LoVo (cell line): ENCODE results near the gene TMEM52.
"Not testable (repeated sequence)": the region's sequence is repeated elsewhere in the genome, so short reads cannot be mapped to it uniquely, and the experiment has no call there.

Experiments used
- DNase-seq: peaks from one replicate; pipeline ENCODE4 v3.0.0-alpha.2; 2016; ENCODE audit warnings: low spot score

The TMEM52 gene

DNA sequence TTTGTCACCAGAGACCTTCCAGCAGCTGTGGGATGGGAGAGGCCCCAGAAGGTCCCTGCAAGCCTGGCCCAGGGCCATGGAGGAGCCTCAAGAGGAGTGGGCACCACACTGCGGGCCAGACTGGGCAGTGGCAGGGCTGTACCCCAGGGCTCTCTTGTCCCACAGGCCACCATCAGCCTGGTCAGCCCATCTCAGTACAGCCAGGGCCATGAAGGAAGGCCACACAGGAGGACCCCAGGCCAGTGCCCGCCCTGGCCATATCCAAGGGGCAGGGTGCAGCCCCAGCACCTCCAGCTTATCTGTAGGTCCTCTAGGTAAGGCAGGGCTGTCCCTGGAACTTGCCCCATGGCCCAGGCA is 25.1 kb downstream of the TMEM52 start:
- no peak for DNase-seq

DNA sequence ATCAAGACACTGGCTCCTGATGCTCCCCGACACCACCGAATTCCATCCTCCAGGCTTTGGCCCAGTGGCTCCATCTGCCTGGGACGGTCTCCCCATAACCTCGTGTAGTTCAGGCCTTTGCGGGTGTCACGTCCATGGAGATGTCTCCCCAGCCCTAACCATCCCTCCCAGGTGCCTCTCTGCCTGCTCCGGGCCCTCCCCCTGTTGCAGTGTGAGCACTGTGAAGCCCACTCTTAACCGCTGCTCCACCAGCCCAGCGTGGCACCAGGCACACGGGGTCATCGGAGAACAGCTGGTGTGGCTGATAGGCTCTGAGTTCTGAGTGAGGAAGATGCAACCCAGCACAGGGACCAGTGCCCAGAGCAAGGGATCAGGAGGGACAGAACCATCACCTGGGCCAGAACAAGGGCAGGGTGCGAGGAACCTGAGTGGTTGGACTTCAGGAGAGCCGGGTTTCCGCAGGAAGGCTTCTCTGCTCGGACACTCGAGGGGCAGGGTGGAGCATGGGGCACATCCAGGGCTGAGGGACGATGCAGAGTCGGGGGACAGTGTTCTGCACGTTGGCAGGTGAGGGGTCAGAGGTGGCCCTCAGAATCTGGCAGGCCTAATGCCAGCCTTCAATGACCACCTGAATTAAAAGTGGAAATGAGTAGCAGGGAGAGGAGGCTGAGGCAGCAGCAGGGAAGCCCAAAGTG is 25.6 kb downstream of the TMEM52 start:
- DNase-seq, result no peak

DNA sequence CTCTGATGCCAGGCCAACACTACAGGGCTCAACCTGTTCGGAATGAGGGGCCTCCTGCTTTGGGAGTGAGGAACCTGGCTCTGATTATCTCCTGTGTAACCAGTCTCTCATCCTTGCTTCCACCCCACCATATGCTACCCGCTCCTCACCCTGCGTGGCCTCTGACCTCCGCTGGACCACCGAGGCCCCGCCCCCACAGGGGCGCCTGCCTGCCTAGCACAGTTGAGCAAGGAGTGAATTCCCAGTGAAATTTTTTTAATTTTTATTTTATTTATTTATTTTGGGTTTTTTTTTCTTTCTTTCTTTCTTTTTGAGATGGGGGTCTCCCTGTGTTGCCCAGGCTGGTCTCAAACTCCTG is 26.3 kb downstream of the TMEM52 start:
- DNase-seq, result no peak

DNA sequence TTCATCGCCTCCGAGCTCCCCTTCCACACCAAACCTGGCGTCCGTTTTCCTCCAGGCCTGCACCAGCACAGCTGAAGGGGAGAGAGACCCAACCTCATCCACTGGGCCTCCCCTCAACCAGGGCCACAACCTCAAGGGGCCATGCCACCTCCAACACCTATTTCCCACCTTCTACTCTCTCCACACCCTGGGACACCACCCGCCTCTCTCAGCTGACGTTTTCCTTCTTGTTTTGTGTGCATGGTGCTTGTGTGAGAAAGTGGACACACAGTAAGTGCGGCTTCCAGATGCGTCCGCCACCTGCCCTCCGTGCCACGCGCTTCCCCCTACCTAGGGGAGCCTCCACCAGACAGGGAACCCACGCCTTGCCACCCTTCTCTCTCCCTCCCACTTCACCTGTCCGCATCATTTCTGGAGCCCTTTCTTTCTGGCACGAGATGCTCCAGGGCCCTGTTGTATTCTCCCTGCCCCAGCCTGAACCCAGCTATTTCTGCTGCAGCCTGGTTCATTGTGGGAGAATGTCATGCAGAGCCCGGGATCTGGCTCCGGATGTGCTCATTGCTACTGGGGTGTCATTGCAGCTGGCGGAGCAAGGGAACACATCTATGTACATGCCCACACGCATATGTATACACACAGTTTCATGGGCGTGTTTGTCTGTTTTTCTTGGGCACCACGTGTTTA is 26.9 kb downstream of the TMEM52 start:
- DNase-seq, result no peak

DNA sequence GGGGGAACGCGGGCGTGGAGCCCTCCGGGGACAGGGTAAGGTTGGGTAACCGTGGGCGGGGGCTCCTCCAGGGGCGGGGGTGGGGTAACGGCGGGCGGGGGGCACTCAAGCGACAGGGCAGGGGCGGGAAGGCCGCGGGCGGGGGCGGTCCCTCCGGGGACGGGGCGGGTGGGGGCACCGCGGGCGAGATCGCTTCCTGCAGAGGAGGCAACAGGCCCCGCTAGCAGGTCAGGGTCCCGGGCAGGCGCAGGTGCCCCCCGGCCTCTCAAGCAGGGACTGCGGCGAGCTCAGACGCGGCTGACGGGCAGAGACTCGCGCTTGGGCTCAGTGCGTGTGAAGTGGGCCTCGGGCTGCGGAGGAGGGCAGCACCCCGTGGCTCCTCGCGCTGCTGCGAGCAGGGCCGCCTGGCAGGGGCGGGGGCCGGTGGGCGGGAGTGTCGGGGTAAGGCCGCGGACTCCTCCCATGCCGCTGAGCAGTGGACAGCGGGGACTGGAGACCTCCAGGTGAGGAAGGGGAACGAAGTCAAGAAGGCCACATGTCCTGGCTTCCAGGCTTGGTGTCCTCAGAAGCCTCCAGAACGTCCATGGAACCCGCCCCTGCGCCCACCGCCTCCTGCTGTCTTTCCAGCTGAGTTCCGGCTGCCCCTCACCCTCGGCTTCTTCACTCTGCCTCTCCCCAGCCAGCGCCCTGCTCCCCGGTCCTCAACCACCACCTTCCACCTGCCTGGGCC is 27.6 kb downstream of the TMEM52 start:
- DNase-seq, result peak; percentile 57

DNA sequence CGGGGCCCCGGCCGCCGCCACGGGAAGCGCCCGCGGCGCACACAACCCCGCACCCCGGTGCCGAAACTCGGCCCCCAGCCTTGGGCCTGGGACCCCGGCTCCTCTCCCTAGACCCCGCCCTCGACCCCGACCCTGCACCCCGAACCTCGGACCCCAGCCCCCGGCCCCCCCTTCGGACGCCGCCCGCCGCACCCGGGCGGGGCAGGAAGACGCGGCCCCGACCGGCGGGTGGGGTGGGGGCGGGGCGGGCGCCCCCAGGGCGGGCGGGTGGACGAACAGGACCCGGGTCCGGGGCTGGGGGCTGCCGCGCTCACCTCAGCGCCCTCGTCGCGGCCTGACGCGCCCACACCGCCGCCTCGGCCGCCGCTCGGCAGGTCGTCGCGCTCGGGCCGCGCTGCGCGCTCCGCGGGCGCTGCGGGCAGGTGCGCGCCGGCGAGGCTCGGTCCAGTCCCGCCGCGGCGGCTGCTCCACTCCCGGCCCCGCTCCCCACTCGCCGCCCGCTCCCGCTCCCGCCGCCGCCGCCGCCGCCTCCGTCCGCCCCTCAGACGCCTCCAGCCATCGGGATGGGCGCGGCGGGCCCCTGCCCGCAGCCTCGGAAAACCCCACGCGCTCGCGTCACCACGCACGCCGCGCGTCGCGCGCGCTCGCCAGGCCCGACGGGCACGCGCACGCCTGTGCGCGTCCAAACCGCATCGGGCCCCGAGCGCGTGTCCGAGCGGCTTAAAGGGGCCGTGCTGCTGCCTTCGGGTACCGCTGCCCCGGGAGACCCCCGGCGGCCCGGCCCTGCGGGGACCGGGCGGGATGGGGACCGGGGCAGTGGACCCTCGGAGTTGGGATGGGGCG is 28.4 kb downstream of the TMEM52 start, which contains the start of gene GNB1:
Gene GNB1, minus strand, starts transcription at position 582 of the 843 bp plus-strand sequence. CDS start 65,634 bp downstream, outside the sequence.
- DNase-seq, result peak; percentile 90

DNA sequence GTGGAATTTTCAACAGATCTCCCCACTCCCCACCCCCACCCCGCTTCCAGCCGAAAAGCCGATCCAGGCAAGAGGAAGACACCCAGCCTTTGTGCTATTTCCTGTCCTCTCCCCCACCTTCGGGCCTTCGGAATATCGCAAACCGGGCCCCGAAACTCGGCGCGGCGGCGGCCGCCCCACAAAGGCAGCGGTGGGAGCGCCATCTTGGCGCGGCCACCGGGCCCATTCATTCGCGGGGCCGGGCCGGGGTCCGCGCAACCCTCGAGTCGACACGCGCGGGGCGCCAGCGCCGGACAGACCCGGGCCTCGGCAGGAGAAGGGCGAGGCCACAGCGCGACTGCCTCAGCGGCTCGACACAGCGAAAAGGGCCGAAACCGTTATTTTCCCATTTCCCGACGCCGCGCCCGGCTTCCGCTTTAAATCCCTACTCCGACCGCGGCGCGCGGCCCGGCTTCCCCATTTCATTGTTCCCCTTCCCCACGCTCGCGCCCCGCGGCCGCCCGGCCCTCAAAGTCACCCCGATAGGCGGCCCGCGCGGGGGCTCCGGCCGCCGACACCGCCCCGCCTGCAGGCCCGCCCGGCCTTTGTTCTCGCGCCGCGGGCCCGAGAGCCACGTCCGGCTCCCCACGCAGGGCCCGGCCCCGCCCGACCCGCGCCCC is 29.1 kb downstream of the TMEM52 start:
- DNase-seq, result no peak

DNA sequence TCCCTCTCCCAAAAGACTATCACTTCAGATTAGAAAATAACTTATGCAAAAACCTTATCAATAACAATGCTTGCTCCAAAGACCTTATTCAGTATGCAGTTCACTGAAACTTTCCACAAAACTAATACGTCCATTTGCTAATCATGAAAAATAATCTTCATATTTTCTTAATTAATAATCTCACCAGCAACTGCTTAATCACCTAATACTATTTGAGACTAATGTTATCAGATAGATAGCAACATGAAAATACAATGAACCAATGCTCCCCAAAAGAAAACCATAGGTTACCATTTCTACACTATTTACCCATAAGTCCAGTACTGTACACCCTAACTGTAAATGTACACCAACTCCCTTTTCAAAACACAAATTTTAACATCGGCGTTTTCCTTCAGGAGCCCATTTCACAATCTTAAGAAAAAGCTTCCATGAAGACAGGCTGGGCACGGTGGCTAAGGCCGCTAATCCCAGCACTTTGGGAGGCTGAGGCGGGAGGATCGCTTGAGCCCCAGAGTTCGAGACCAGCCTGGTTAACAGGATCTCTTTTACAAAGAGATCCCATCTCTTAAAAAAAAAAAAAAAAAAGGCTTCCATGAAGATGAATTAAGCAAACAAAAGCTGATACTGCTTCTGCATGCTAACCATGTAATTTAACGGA is 29.9 kb downstream of the TMEM52 start:
- no peak for DNase-seq

DNA sequence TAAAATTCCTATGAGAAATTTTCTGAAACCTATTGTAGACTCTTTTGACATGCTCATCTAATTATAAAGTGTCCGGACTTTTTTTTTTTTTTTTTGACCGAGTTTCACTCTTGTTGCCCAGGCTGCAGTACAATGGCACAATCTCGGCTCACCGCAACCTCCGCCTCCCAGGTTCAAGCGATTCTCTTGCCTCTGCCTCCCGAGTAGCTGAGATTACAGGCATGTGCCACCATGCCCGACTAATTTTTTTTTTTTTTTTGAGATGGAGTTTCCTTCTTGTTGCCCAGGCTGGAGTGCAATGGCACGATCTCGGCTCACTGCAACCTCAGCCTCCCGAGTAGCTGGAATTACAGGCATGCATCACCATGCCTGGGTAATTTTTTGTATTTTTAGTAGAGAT is 35.2 kb downstream of the TMEM52 start:
- not testable (repeated sequence) for DNase-seq

DNA sequence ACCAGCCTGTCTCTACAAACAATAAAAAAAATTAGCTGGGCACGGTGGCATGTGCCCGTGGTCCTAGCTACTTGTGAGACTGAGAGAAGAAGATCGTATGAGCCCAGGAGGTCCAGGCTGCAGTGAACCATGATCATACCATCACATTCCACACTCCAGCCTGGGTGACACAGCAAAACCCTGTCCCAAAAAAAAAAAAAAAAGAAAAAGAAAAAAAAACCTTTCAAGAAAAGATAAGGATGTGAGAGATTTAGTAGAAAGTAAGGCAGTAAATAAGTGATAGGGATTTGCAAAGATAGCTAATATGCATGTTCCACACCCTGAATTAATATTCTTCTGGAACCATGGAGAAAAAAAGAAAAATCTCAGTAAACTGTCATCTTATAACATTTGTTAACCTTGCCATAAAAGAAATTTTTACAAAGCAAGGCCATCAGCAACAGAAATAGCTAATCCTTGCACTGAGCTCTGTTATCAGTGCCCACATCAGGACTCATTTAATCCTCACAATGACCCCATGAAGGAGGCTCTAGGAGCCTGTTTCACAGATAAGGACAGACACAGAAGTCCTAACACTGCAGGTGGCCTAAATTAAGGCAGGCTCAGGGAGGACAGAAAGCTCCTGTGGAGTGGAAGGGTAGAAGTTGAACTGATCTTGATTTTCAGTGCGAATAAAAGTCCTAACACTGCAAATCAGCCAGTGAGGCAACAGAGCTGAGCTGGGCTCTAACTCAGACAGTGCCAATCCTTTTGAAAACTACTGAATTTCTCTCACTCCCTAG is 35.8 kb downstream of the TMEM52 start:
- DNase-seq, result no peak

DNA sequence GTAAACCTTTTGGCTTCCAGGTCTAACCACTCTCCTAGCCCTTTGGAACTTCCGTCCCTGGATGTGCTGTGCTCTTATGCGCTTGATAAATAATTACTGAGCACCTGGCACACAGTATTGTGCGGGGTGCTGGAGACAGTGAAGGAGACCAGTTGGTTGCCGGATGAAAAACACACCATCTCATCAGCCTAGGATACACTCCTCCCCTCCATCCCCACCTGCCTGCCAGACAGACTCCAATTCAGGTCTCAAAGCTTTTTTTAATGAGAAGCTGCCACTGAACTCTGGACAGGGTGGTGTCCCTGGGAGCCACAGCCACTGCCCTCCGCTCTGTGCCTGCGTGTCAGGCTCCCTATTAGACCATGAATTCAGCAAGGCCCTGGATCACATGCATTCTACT is 37.4 kb downstream of the TMEM52 start:
- DNase-seq, result no peak

DNA sequence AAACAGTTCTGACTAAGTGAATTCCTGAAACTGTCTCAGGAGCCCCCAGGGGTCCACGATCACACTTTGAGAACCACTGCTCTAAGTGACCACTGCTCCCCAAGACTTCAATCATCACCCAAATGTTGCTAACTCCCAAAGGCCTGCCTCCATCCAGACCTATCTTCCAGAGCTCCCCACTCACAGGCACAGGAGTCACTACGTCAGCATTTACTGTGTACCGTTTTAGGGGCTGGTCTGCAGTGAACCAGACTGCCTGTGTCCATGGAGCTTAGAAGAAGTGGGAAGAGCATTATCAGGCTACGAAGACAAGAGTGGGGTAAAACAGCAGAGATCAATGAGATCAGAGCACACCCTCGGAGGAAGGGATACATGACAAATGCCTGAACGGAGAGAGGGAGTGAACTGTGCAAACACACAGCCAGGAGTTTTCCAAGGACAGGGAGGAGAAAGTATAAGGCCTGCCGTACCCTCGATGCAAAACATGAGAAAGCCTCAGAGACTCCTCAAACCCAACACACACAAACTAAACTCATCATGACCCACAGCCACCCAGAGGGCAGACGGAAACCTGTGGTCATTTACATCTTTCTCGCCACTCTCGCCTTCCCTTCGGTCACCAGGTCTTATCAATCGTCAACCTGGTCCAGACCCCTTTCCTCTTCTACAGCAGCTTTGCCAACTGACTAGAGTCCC is 38.3 kb downstream of the TMEM52 start:
- no peak for DNase-seq

DNA sequence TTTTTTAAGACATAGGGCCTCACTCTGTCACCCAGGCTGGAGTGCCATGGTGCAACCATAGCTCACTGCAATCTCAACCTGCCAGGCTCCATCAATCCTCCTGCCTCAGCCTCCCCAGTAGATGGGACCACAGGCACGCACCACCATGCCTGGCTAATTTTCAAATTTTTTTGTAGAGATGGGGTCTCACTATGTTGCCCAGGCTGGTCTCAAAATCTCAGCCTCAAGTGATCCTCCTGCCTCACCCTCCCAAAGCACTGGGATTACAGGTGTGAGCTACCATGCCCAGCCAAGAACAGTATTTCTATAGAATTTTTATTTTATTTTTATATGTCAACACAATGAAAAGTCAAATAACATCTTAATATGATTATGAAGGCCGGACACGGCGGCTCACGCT is 39.1 kb downstream of the TMEM52 start:
- DNase-seq, result no peak

DNA sequence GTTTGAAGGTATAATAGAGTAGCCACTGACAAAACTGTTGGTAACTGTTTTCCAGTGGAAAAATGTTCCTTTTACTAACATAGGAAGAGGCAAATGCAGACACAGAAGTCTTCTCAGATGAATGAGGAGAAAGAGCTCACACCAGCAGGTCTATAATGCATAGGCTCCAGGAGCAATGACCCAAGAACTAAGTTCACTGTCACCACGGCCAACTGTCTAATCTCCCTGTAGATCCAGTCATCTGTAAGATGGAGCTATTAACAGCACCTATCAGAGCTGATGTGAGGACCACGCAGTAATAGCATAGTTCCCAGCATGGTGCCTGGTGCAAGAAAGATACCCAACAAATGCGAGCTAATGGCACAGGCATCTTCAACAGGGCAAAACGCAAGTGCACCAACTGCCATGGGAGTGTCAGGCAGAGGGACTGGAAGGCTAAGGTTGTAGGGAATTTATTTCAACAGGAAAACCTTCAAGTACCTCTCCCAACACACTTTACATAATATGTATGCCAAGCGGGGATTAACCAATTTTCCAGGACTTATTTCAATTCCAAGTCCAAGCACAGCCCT is 41.1 kb downstream of the TMEM52 start:
- no peak for DNase-seq

DNA sequence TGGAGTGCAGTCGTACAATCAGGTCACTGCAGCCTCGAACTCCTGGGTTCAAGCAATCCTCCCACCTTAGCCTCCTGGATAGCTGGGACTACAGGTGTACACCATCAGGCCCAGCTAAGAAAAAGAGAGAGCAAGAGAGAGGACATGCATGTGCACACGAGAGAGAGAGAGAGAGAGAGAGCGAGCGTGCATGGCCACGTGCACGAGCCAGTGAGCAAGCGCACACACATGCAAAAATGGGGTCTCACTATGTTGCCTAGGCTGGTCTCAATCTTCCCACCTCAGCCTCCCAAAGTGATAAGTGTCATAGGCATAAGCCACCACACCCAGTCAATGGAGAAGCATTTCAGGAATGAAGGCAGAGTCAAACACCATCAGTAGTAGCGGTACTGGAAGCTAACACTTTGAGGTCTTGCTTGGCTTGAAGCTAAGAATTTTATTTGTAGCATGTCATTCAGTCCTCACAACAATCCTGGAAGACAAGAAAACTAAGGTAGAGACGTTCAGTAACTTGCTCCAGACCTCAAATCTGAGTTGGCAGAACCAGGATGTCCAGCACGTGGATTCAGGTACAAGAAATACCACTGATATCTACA is 42.6 kb downstream of the TMEM52 start:
- no peak for DNase-seq

DNA sequence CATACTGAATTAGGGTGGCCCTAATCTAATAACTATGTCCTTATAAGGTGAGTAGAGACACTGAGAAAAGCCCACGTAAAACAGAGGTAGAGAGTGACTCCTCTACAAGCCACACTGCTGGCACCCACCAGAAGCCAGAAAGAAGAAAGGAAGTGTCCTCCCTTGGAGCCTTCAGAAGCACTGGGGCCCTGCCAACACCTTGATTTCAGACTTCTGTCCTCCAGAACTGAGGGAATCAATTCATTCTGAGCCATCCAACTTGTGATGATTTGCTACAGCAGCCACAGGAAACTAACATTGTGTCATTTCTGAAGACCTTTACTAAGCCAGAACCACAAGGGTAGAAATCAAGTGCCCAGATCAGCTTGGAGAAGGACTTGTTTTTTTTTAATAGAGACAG is 43.1 kb downstream of the TMEM52 start:
- DNase-seq, result no peak

DNA sequence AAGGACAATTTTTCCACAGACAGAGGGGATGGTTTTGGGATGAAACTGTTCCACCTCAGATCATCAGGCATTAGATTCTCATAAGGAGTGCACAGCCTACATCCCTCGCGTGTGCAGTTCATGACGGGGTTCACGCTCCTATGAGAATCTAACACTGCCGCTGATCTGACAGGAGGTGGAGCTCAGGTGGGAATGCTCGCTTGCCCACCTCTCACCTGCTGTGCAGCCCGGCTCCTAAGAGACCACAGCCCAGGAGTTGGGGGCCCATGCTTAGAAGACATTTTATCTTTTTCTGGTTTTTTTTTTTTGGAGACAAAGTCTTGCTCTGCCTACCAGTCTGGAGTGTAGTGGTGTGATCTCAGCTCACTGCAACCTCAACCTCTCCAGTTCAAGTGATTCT is 44.2 kb downstream of the TMEM52 start:
- DNase-seq, result no peak

DNA sequence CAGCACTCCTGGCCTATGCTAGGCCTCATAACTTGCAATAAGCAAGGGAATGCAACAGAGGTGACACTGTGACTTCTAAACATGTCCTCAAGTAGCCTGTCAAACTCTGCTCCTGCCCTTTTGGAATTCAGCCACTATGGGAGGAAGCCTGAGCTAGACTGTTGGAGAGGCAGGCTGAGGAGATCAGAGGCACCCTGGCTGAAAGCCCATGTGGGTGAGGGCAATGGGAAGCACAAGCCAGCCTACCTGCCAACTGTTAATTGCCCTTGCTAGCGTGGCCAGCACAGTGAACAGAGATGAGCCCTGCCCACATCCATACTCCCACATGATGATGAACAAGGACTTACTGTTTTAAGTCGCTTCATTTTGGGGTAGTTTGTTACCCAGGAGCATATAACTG is 45.9 kb downstream of the TMEM52 start:
- DNase-seq, result no peak

DNA sequence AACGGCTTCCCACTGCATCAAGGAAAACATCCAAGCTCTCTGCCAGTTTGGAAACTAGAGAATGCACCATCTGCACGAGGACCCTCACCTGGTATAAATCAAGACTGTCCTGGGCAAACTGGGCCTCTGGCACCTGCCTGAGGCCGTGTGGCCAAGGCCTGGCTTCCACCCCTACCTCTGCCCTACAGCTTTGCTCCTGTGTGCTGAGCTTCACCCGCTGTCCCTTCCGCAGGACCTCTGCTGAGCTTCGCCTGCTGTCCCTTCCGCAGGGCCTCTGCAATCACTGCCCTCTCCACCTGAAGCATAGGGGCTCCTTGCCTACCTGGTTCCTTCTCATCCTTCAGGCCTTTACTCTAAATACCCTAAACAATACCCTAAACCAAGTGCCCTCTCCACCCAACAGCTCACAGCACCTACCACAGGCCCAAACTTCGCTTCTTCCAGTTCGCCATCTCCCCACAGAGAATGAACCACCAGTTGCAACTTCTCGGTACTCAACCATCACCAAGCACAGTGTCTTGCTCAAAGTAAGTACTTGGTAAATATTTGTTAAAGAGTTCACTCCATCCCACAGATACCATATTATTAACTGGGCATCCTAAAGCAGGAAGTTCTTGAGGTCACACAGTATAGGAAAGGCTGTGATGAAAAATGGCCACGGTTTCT is 46.6 kb downstream of the TMEM52 start:
- no peak for DNase-seq
